Measurements from ENCODE around the gene GRIK2. TPM values are rescaled to one million over a fixed set of nuclear protein-coding genes. Genes with fewer than 3 reads are reported as not detected.

Gene GRIK2
- polyA plus RNA-seq, 1 experiment: 12.8 TPM

DNA sequence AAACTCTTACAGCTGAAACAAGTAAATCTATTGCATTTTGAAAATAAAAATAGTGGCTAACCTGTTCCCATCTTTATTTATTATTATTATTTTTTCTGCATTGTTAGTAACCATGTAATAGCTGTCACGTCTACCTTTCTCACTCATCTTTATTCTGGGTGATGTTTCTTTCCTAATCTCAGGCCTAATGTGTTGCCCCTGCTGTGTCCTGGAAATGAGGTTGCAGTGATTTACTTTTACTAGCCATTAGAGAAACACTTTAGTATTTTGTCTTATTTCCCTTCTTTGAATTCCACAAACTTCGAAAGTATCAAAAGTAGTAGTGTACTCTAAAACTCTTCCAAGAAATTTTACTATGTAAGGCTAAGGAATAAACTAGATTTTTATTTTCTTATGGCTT lies 546.9 kb downstream of the GRIK2 start:
- H3K4me3 ChIP-seq (ENCODE audit: low read depth, low read length): no peak overlapping the region
- no peak for DNase-seq (ENCODE audit: low read depth, low spot score)
- H3K9me3 ChIP-seq (ENCODE audit: control insufficient read depth, insufficient read depth, low read length): no peaks in the 10 kb centered on the region; the same call in 1 of the 2 replicates
- no peaks in the 10 kb centered on the region for H3K27me3 ChIP-seq (ENCODE audit: control insufficient read depth, insufficient read depth, low read length)
- TF ChIP-seq, protein P1, sequence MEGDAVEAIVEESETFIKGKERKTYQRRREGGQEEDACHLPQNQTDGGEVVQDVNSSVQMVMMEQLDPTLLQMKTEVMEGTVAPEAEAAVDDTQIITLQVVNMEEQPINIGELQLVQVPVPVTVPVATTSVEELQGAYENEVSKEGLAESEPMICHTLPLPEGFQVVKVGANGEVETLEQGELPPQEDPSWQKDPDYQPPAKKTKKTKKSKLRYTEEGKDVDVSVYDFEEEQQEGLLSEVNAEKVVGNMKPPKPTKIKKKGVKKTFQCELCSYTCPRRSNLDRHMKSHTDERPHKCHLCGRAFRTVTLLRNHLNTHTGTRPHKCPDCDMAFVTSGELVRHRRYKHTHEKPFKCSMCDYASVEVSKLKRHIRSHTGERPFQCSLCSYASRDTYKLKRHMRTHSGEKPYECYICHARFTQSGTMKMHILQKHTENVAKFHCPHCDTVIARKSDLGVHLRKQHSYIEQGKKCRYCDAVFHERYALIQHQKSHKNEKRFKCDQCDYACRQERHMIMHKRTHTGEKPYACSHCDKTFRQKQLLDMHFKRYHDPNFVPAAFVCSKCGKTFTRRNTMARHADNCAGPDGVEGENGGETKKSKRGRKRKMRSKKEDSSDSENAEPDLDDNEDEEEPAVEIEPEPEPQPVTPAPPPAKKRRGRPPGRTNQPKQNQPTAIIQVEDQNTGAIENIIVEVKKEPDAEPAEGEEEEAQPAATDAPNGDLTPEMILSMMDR (IDR thresholded peaks at IDR 0.05; ENCODE audit: low read depth, low read length): no peak
- ChIA-PET CTCF (no interaction called here), POLR2A (no interaction called here)
- H3K27ac ChIP-seq (ENCODE audit: low read depth, low read length): no peak overlapping the region

DNA sequence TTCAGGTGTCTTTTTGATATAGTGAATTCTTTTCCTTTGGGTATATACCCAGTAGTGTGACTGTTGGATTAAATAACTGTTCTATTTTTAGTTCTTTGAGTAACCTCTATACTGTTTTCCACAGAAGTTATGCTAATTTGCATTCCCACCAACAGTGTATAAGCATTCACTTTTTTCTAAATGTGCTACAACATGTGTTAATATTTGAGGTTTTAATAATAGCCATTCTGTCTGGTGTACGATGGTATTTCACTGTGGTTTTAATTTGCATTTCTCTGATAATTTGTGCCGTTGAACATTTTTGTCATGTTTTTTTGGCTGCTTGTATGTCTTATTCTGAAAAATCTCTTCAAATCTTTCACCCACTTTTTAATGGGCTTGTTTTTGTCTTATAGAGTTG lies 563.5 kb downstream of the GRIK2 start:
- POLR2A ChIA-PET: no interaction called here
- Histone ChIP-seq H3K27ac (ENCODE audit: low read depth, low read length) (no peak overlapping the region), H3K27me3 (ENCODE audit: control insufficient read depth, insufficient read depth, low read length) (no peaks in the 10 kb centered on the region), H3K4me3 (ENCODE audit: low read depth, low read length) (no peak overlapping the region), H3K9me3 (ENCODE audit: control insufficient read depth, insufficient read depth, low read length) (peaks cover 3% of the 10 kb centered on the region; the same call in 1 of the 2 replicates)
- TF ChIP-seq, protein P1 (IDR thresholded peaks at IDR 0.05; ENCODE audit: low read depth, low read length): no peak
- CTCF ChIA-PET: no interaction called here
- no peak for DNase-seq (ENCODE audit: low read depth, low spot score)

DNA sequence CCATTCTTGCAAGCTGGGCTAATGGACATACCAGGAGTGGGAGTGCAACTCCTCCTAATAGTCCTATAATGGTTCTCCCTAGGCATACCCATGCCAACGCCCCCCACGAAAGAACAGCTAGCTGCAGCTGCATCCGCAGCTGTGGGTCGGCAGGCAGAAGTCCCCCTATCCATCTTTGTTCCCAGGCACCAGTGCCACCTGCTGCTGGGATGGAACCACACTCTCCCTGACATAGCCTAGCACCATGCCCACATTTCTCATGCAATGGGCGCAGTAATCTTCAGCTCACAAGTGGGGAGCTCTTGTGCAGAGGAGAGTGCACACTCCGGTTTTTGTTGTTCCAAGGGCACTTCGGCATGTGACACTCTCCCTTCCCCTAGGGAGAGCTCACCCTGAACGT lies 567.8 kb downstream of the GRIK2 start:
- ChIA-PET POLR2A (no interaction called here), CTCF (no interaction called here)
- Histone ChIP-seq H3K9me3 (ENCODE audit: control insufficient read depth, insufficient read depth, low read length) (peaks cover 3% of the 10 kb centered on the region; the same call in 1 of the 2 replicates), H3K27me3 (ENCODE audit: control insufficient read depth, insufficient read depth, low read length) (no peaks in the 10 kb centered on the region), H3K4me3 (ENCODE audit: low read depth, low read length) (no peak overlapping the region), H3K27ac (ENCODE audit: low read depth, low read length) (no peak overlapping the region)
- no peak for DNase-seq (ENCODE audit: low read depth, low spot score)
- TF ChIP-seq, protein P1 (IDR thresholded peaks at IDR 0.05; ENCODE audit: low read depth, low read length): no peak

DNA sequence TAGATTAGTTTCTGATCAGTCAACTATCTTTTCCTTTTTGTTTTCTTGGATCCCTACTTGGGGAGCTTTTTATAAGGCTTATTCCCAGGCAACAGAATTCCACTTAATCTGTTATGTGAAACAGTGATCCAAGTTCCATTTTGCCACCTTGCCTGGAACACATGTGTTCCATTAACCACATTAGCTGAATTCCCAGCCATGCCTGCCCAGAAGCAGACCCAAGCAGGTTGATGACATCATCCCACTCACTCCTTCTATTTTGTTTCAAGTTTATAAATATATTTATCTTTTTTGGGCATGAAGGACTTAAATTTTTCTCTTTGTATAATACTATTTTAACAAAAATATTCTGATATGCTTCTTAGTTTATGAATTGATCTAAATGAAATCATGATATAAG lies 587.4 kb downstream of the GRIK2 start:
- H3K27me3 ChIP-seq (ENCODE audit: control insufficient read depth, insufficient read depth, low read length): no peaks in the 10 kb centered on the region
- ChIA-PET CTCF (no interaction called here), POLR2A (no interaction called here)
- H3K27ac ChIP-seq (ENCODE audit: low read depth, low read length): no peak overlapping the region
- H3K4me3 ChIP-seq (ENCODE audit: low read depth, low read length): no peak overlapping the region
- DNase-seq (ENCODE audit: low read depth, low spot score): no peak
- TF ChIP-seq, protein P1 (IDR thresholded peaks at IDR 0.05; ENCODE audit: low read depth, low read length): no peak
- no peaks in the 10 kb centered on the region for H3K9me3 ChIP-seq (ENCODE audit: control insufficient read depth, insufficient read depth, low read length)

DNA sequence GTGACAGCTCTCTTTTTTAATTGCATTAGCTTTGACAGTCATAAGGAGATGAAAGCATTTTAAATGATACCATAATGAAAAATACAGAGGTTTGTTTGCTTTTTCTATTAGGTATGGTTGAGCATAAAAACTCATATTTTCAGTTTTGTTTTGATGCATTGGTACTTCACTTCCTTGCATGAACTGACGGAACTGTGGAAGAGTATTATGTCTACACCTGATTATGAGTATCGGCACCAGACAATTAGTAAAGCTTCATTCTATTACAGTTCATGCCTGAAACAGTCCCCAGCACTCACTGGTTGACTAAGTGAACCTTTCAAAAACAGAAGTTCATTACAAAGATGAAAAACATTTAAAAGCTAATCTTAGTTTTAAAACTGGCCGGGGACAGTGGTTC lies 593.0 kb downstream of the GRIK2 start:
- H3K9me3 ChIP-seq (ENCODE audit: control insufficient read depth, insufficient read depth, low read length): no peaks in the 10 kb centered on the region
- no peaks in the 10 kb centered on the region for H3K27me3 ChIP-seq (ENCODE audit: control insufficient read depth, insufficient read depth, low read length)
- TF ChIP-seq, protein P1 (IDR thresholded peaks at IDR 0.05; ENCODE audit: low read depth, low read length): no peak
- no peak overlapping the region for H3K27ac ChIP-seq (ENCODE audit: low read depth, low read length)
- no peak for DNase-seq (ENCODE audit: low read depth, low spot score)
- CTCF ChIA-PET: no interaction called here
- no peak overlapping the region for H3K4me3 ChIP-seq (ENCODE audit: low read depth, low read length)
- POLR2A ChIA-PET: interaction anchor here (0.6 kb wide), 1 partner anchor 18 kb away, joined by 3 read pairs; no protein-coding TSS in a partner anchor
